ENCODE measurements around the gene INSYN2B.

Gene INSYN2B

GRCh38 chr5:169934990-169935389 is 45.3 kb downstream of the INSYN2B start:
- DNase-seq (ENCODE audit: low read depth in 2 of 2, low spot score in 1 of 2) = no peak

GRCh38 chr5:169933616-169934015 is 46.7 kb downstream of the INSYN2B start:
- no peak for DNase-seq (ENCODE audit: low read depth in 2 of 2, low spot score in 1 of 2)

- DNase-seq (ENCODE audit: low read depth in 2 of 2, low spot score in 1 of 2) = no peak
Measured at GRCh38 chr5:169933127-169933526, 47.2 kb downstream of the INSYN2B start.

- DNase-seq (ENCODE audit: low read depth in 2 of 2, low spot score in 1 of 2) = no peak
Measured at GRCh38 chr5:169923988-169924387, 56.3 kb downstream of the INSYN2B start.

GRCh38 chr5:169922474-169922873 is 57.8 kb downstream of the INSYN2B start:
- DNase-seq (ENCODE audit: low read depth in 2 of 2, low spot score in 1 of 2) = no peak

GRCh38 chr5:169921949-169922348 is 58.3 kb downstream of the INSYN2B start:
- no peak for DNase-seq (ENCODE audit: low read depth in 2 of 2, low spot score in 1 of 2)

- no peak for DNase-seq (ENCODE audit: low read depth in 2 of 2, low spot score in 1 of 2)
Measured at GRCh38 chr5:169921384-169921783, 58.9 kb downstream of the INSYN2B start.

- DNase-seq (ENCODE audit: low read depth in 2 of 2, low spot score in 1 of 2) = no peak
Measured at GRCh38 chr5:169920474-169920873, 59.8 kb downstream of the INSYN2B start.

- DNase-seq (ENCODE audit: low read depth in 2 of 2, low spot score in 1 of 2) = no peak
Measured at GRCh38 chr5:169918228-169918627, 62.1 kb downstream of the INSYN2B start.

GRCh38 chr5:169917500-169917899 is 62.8 kb downstream of the INSYN2B start:
- DNase-seq (ENCODE audit: low read depth in 2 of 2, low spot score in 1 of 2) = no peak

GRCh38 chr5:169914766-169915165 is 65.5 kb downstream of the INSYN2B start:
- no peak for DNase-seq (ENCODE audit: low read depth in 2 of 2, low spot score in 1 of 2)

GRCh38 chr5:169913479-169913878 is 66.8 kb downstream of the INSYN2B start:
- no peak for DNase-seq (ENCODE audit: low read depth in 2 of 2, low spot score in 1 of 2)

GRCh38 chr5:169911448-169912212 is 68.7 kb downstream of the INSYN2B start:
- no peak for DNase-seq (ENCODE audit: low read depth in 2 of 2, low spot score in 1 of 2)

GRCh38 chr5:169910393-169910792 is 69.9 kb downstream of the INSYN2B start:
- no peak for DNase-seq (ENCODE audit: low read depth in 2 of 2, low spot score in 1 of 2)

- no peak for DNase-seq (ENCODE audit: low read depth in 2 of 2, low spot score in 1 of 2)
Measured at GRCh38 chr5:169909945-169910344, 70.3 kb downstream of the INSYN2B start.

GRCh38 chr5:169908864-169909263 is 71.4 kb downstream of the INSYN2B start:
- DNase-seq (ENCODE audit: low read depth in 2 of 2, low spot score in 1 of 2) = no peak

- no peak for DNase-seq (ENCODE audit: low read depth in 2 of 2, low spot score in 1 of 2)
Measured at GRCh38 chr5:169906745-169907649, 73.3 kb downstream of the INSYN2B start.

- DNase-seq (ENCODE audit: low read depth in 2 of 2, low spot score in 1 of 2) = no peak
Measured at GRCh38 chr5:169905017-169905416, 75.3 kb downstream of the INSYN2B start.

- no peak for DNase-seq (ENCODE audit: low read depth in 2 of 2, low spot score in 1 of 2)
Measured at GRCh38 chr5:169904508-169904907, 75.8 kb downstream of the INSYN2B start.

- DNase-seq (ENCODE audit: low read depth in 2 of 2, low spot score in 1 of 2) = no peak
Measured at GRCh38 chr5:169904059-169904458, 76.2 kb downstream of the INSYN2B start.

GRCh38 chr5:169901896-169902295 is 78.4 kb downstream of the INSYN2B start:
- DNase-seq (ENCODE audit: low read depth in 2 of 2, low spot score in 1 of 2) = no peak

- no peak for DNase-seq (ENCODE audit: low read depth in 2 of 2, low spot score in 1 of 2)
Measured at GRCh38 chr5:169897481-169897880, 82.8 kb downstream of the INSYN2B start.

All from stimulated activated CD8-positive, alpha-beta memory T cell treated with anti-CD3 and anti-CD28 coated beads, Interleukin-4, amount 100 ng/mL, for 4 hours (primary cell).